ENCODE data around the gene OPN5.

The OPN5 gene

GRCh38 chr6:47822856-47823554, 41.2 kb downstream of the OPN5 start:
- no peak for DNase-seq (ENCODE audit: low spot score)
- TF ChIP-seq CTCF (IDR thresholded peaks at IDR 0.05; ENCODE audit: extremely low read depth, insufficient read depth, missing control alignments): no peak
- in situ Hi-C loops (cut with MboI; ENCODE audit: low pct_unique_long_range_greater_than_20kb, low sequenced_read_pairs, unreplicated experiment): no loop called here

DNA sequence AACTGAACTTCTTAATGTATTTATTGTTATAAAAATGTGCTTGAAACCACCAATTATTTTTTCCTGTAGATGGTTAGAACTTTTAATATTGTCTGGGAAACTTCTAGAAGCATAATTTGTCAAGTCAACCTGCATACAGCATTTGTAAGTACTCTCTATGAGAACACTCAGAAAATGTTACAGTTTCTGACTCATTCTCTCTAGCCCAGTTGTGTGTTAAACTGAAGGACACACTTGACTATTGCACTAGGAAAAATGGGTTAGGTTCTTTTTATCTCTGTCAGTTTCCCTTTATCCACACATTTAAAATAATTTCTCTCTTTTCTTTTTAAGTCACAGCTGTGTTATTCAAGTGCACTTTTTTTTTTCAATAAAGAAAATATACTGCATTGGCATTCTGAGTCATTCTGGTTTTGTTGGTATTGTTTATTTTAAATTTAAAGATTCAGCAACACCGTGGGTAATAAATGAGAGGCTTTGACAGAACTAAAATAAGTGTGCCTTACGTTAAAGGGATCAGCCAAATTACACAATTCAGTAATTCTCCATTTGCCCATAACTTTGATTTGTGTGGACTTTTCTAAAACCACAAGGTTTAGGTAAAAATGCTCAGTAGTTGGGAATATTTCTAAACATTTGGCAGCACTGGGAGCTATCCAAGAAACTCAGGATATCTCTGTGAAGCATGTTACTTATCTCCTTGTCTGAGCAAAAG, 50.7 kb downstream of the OPN5 start:
- no peak for TF ChIP-seq CTCF (IDR thresholded peaks at IDR 0.05; ENCODE audit: extremely low read depth, insufficient read depth, missing control alignments)
- in situ Hi-C loops (cut with MboI; ENCODE audit: low pct_unique_long_range_greater_than_20kb, low sequenced_read_pairs, unreplicated experiment): no loop called here
- no peak for DNase-seq (ENCODE audit: low spot score)

GRCh38 chr6:47834196-47834595, 52.4 kb downstream of the OPN5 start:
- TF ChIP-seq CTCF (IDR thresholded peaks at IDR 0.05; ENCODE audit: extremely low read depth, insufficient read depth, missing control alignments): no peak
- DNase-seq (ENCODE audit: low spot score): no peak
- in situ Hi-C loops (cut with MboI; ENCODE audit: low pct_unique_long_range_greater_than_20kb, low sequenced_read_pairs, unreplicated experiment): no loop called here

GRCh38 chr6:47836046-47836445, 54.2 kb downstream of the OPN5 start:
- no peak for TF ChIP-seq CTCF (IDR thresholded peaks at IDR 0.05; ENCODE audit: extremely low read depth, insufficient read depth, missing control alignments)
- no peak for DNase-seq (ENCODE audit: low spot score)
- in situ Hi-C loops (cut with MboI; ENCODE audit: low pct_unique_long_range_greater_than_20kb, low sequenced_read_pairs, unreplicated experiment): no loop called here

GRCh38 chr6:47836639-47837038, 54.8 kb downstream of the OPN5 start:
- in situ Hi-C loops (cut with MboI; ENCODE audit: low pct_unique_long_range_greater_than_20kb, low sequenced_read_pairs, unreplicated experiment): no loop called here
- no peak for TF ChIP-seq CTCF (IDR thresholded peaks at IDR 0.05; ENCODE audit: extremely low read depth, insufficient read depth, missing control alignments)
- DNase-seq (ENCODE audit: low spot score): peak; percentile 18

GRCh38 chr6:47839645-47840044, 57.8 kb downstream of the OPN5 start:
- no peak for TF ChIP-seq CTCF (IDR thresholded peaks at IDR 0.05; ENCODE audit: extremely low read depth, insufficient read depth, missing control alignments)
- DNase-seq (ENCODE audit: low spot score): no peak
- in situ Hi-C loops (cut with MboI; ENCODE audit: low pct_unique_long_range_greater_than_20kb, low sequenced_read_pairs, unreplicated experiment): no loop called here
